CD4-positive, alpha-beta T cell (primary cell): ENCODE results near the gene AKR1E2. TPM values are rescaled to one million over a fixed set of nuclear protein-coding genes. Genes with fewer than 3 reads are reported as not detected.

Source experiments
- ATAC-seq: fragments of 200-7000 bp; cut with Tn5 transposase; one replicate; pipeline ENCODE4 v1.10.0; 2022; ENCODE audit warnings: mild to moderate bottlenecking; ENCODE audit not compliant: poor library complexity
- CTCF ChIA-PET: fragments of 350-600 bp; sonication (Branson Sonifier 250); formaldehyde crosslinking; loops from one replicate; lab custom pipeline; 2021; ENCODE audit warnings: antibody characterized with exemption, inconsistent platforms; lab: Charles Lee
- POLR2A ChIA-PET: fragments of 350-600 bp; sonication (Branson Sonifier 250); formaldehyde crosslinking; loops from one replicate; lab custom pipeline; 2021; ENCODE audit warnings: antibody characterized with exemption, inconsistent platforms; lab: Charles Lee
- DNase-seq, 14 experiments: peaks; one replicate each; pipeline ENCODE4 v3.0.0-alpha.2; 2013 to 2020; ENCODE audit warnings: mixed read lengths in 2 of 14
- H3K27ac ChIP-seq, 2 donors: one replicate each; pipeline versions ENCODE4 v1.5.1 to v1.7.0; 2013; ENCODE audit warnings: low read length in 2 of 2, low read depth in 1 of 2, mild to moderate bottlenecking in 1 of 2
- H3K27me3 ChIP-seq, 2 experiments: 1 replicate in 1 of 2; 2 replicates in 1 of 2; pipeline versions ENCODE4 v1.6.1 to v1.7.0; 2013; ENCODE audit warnings: low read length in 2 of 2, control low read depth in 1 of 2, mild to moderate bottlenecking in 1 of 2, moderate library complexity in 1 of 2; ENCODE audit not compliant: insufficient read depth in 2 of 2, control insufficient read depth in 1 of 2
- H3K36me3 ChIP-seq: one replicate; pipeline ENCODE4 v1.6.1; 2013; ENCODE audit warnings: low read length, control low read depth; ENCODE audit not compliant: insufficient read depth
- H3K4me1 ChIP-seq: one replicate; pipeline ENCODE4 v1.6.1; 2013; ENCODE audit warnings: low read length, control low read depth; ENCODE audit not compliant: insufficient read depth
- H3K4me3 ChIP-seq: one replicate; pipeline ENCODE4 v1.5.1; 2013; ENCODE audit warnings: mild to moderate bottlenecking, low read length, moderate library complexity
- H3K9me3 ChIP-seq, 2 experiments: 1 replicate in 1 of 2; 2 replicates in 1 of 2; pipeline versions ENCODE4 v1.6.1 to v1.7.0; 2013; ENCODE audit warnings: low read length in 2 of 2, mild to moderate bottlenecking in 2 of 2, control low read depth in 1 of 2, moderate library complexity in 1 of 2; ENCODE audit not compliant: control insufficient read depth in 1 of 2, insufficient read depth in 1 of 2
- H3K27ac Mint-ChIP-seq: one replicate; pipeline ENCODE4 v1.8.0; 2020; ENCODE audit warnings: mixed read lengths
- H3K27me3 Mint-ChIP-seq: one replicate; pipeline ENCODE4 v1.8.0; 2021; ENCODE audit warnings: mixed read lengths
- H3K36me3 Mint-ChIP-seq: one replicate; pipeline ENCODE4 v1.8.0; 2021; ENCODE audit warnings: low read depth, mixed read lengths
- H3K4me1 Mint-ChIP-seq: one replicate; pipeline ENCODE4 v1.8.0; 2021; ENCODE audit warnings: low read depth, mixed read lengths
- H3K4me3 Mint-ChIP-seq: one replicate; pipeline ENCODE4 v1.8.0; 2020; ENCODE audit warnings: mild to moderate bottlenecking, mixed read lengths
- H3K9me3 Mint-ChIP-seq: one replicate; pipeline ENCODE4 v1.8.0; 2020; ENCODE audit warnings: mixed read lengths
- CTCF ChIP-seq: fragments of 200-600 bp; IDR thresholded peaks from one replicate; pipeline ENCODE4 v1.8.0; 2022; ENCODE audit warnings: antibody characterized with exemption, mild to moderate bottlenecking
- intact Hi-C, 2 experiments: fragments of 100-400 bp; cut with DNase I in 1 of 2; cut with micrococcal nuclease in 1 of 2; formaldehyde crosslinking; loops; one replicate each; pipeline versions ENCODE4 v1.15.1 to v1.9.0; 2023 to 2025; cut with DNase I, micrococcal nuclease
- total RNA-seq, 174 experiments: library from RNA in 2 of 174; stranded (reverse) in 2 of 174; gene quantifications; one replicate each; pipeline ENCODE4 v1.2.3 and lab custom pipeline; 2021 to 2026

The AKR1E2 gene
- total RNA-seq, 2 experiments from 2014 or later, result 26.0 to 30.4 TPM

- DNase-seq (no peak), ATAC-seq (no peak)
- H3K27ac Mint-ChIP-seq, result peak overlapping the region; percentile 63
- peaks cover 18% of the 10 kb centered on the region for H3K4me1 ChIP-seq
- H3K9me3 Mint-ChIP-seq, result no peaks in the 10 kb centered on the region
- intact Hi-C loops, result no loop called here
- peaks cover 0 to 8% of the 10 kb centered on the region in 2 experiments for H3K9me3 ChIP-seq
- POLR2A ChIA-PET, result interaction anchor here (1.0 to 2.3 kb wide), 7 partner anchors 7 to 620 kb away, joined by 3 to 20 read pairs (median 6); no protein-coding TSS in a partner anchor
- peak overlapping the region; percentile 52 for H3K4me3 ChIP-seq
- peak overlapping the region in 1 of 2 donors; percentile 52 for H3K27ac ChIP-seq
- peaks cover under 1% of the 10 kb centered on the region for H3K27me3 Mint-ChIP-seq
- H3K36me3 ChIP-seq, result no peaks in the 10 kb centered on the region
- H3K4me1 Mint-ChIP-seq, result peaks cover 51% of the 10 kb centered on the region
- H3K36me3 Mint-ChIP-seq, result peaks cover 3% of the 10 kb centered on the region
- H3K27me3 ChIP-seq, result peaks cover 0 to 4% of the 10 kb centered on the region in 2 experiments
- CTCF ChIA-PET, result interaction anchor here (1.5 to 4.9 kb wide), 4 partner anchors 11 to 25 kb away, joined by 3 to 21 read pairs (median 6); no protein-coding TSS in a partner anchor
- no peak for TF ChIP-seq CTCF
- H3K4me3 Mint-ChIP-seq, result peak overlapping the region; percentile 66
Observed at GRCh38 chr10:4826792-4827324, 851 bp downstream of the AKR1E2 start.

- no peaks in the 10 kb centered on the region for H3K27me3 ChIP-seq
- Mint-ChIP-seq H3K27ac (peak overlapping the region; percentile 63), H3K9me3 (no peaks in the 10 kb centered on the region), H3K4me3 (peak overlapping the region; percentile 9), H3K27me3 (no peaks in the 10 kb centered on the region), H3K36me3 (peaks cover 5% of the 10 kb centered on the region), H3K4me1 (peaks cover 54% of the 10 kb centered on the region)
- intact Hi-C loops, result no loop called here
- peaks cover 0 to 8% of the 10 kb centered on the region in 2 experiments for H3K9me3 ChIP-seq
- peaks cover 18% of the 10 kb centered on the region for H3K4me1 ChIP-seq
- no peak for TF ChIP-seq CTCF
- no peak overlapping the region for H3K27ac ChIP-seq
- ATAC-seq, result no peak
- H3K4me3 ChIP-seq, result no peak overlapping the region
- CTCF ChIA-PET, result interaction anchor here (1.5 to 1.9 kb wide), 2 partner anchors 22 to 24 kb away, joined by 3 to 4 read pairs; no protein-coding TSS in a partner anchor
- DNase-seq, result no peak
- POLR2A ChIA-PET, result no interaction called here
- H3K36me3 ChIP-seq, result no peaks in the 10 kb centered on the region
Observed at GRCh38 chr10:4828005-4828404, 2.0 kb downstream of the AKR1E2 start.

- TF ChIP-seq CTCF, result no peak
- intact Hi-C loops, result no loop called here
- Mint-ChIP-seq H3K27ac (peak overlapping the region; percentile 67), H3K36me3 (peaks cover 16% of the 10 kb centered on the region), H3K4me1 (peaks cover 72% of the 10 kb centered on the region), H3K9me3 (no peaks in the 10 kb centered on the region), H3K27me3 (no peaks in the 10 kb centered on the region), H3K4me3 (no peak overlapping the region)
- ATAC-seq, result no peak
- ChIA-PET POLR2A (no interaction called here), CTCF (interaction anchor here (1.5 kb wide), 1 partner anchor 19 kb away, joined by 5 read pairs; no protein-coding TSS in a partner anchor)
- Histone ChIP-seq H3K27ac (no peak overlapping the region), H3K36me3 (no peaks in the 10 kb centered on the region), H3K4me3 (no peak overlapping the region), H3K4me1 (peaks cover 23% of the 10 kb centered on the region), H3K27me3 (no peaks in the 10 kb centered on the region), H3K9me3 (peaks cover 0 to 5% of the 10 kb centered on the region in 2 experiments)
- no peak for DNase-seq
Observed at GRCh38 chr10:4830551-4830950, 4.5 kb downstream of the AKR1E2 start.
